ENCODE data around the gene SERINC2. TPM values are rescaled to one million over a fixed set of nuclear protein-coding genes. Genes with fewer than 3 reads are reported as not detected.

SERINC2 gene
- total RNA-seq, 3 donors from 2014 or later (not counting 1 experiment from before 2014, with no cell fraction given) = 0.25 to 1.1 (median 0.40) TPM

DNA sequence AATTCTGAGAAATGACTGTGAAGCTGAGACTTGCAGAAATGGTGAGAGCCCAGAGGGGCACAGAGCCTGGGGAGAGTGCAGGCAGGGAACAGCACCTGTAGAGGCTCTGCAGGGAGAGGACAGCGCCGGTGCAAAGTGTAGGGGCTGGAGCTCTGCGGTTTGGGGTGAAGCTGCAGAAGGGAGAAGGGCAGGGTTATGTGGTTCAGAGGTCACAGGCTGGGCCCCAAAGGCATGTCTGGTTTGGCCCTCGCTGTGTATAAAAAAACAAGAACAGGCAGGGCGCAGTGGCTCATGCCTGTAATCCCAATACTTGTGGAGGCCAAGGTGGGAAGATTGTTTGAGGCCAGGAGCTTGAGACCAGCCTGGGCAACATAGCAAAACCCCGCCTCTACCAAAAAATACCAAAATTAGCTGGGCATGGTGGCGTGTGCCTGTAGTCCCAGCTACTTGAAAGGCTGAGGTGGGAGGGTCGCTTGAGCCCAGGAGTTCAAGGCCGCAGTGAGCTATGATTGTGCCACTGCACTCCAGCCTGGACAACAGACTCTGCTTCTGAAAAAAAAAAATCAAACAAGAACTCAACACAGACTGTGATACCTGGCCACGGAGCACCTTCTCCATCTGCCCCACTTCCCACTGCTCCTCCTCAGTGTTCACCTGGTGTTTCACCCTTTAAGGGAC lies 29.1 kb downstream of the SERINC2 start:
- Histone ChIP-seq H3K4me1 (ENCODE audit: control insufficient read depth, insufficient read depth, low read length) (no peaks in the 10 kb centered on the region), H3K27ac (ENCODE audit: low read length) (no peak overlapping the region), H3K27me3 (ENCODE audit: control insufficient read depth, insufficient read depth, low read length) (no peaks in the 10 kb centered on the region), H3K4me3 (ENCODE audit: low read length) (no peak overlapping the region), H3K9me3 (ENCODE audit: control insufficient read depth, insufficient read depth, low read length) (peaks cover 7% of the 10 kb centered on the region), H3K36me3 (ENCODE audit: control insufficient read depth, insufficient read depth, low read length) (no peaks in the 10 kb centered on the region)
- H3K27ac Mint-ChIP-seq = no peak overlapping the region
- H3K27me3 Mint-ChIP-seq (ENCODE audit: low read depth in 2 of 2) = peaks cover 5 to 7% of the 10 kb centered on the region in 2 donors
- ATAC-seq (no peak), DNase-seq (no peak)
- intact Hi-C loops (cut with micrococcal nuclease) = no loop called here
- no peak overlapping the region for H3K4me3 Mint-ChIP-seq
- H3K4me1 Mint-ChIP-seq = no peaks in the 10 kb centered on the region
- TF ChIP-seq, protein P1, sequence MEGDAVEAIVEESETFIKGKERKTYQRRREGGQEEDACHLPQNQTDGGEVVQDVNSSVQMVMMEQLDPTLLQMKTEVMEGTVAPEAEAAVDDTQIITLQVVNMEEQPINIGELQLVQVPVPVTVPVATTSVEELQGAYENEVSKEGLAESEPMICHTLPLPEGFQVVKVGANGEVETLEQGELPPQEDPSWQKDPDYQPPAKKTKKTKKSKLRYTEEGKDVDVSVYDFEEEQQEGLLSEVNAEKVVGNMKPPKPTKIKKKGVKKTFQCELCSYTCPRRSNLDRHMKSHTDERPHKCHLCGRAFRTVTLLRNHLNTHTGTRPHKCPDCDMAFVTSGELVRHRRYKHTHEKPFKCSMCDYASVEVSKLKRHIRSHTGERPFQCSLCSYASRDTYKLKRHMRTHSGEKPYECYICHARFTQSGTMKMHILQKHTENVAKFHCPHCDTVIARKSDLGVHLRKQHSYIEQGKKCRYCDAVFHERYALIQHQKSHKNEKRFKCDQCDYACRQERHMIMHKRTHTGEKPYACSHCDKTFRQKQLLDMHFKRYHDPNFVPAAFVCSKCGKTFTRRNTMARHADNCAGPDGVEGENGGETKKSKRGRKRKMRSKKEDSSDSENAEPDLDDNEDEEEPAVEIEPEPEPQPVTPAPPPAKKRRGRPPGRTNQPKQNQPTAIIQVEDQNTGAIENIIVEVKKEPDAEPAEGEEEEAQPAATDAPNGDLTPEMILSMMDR (IDR thresholded peaks at IDR 0.05) = no peak
- WGBS (ENCODE audit: insufficient coverage) = 90% methylated on average over 9 of the region's 10 CpGs
- H3K36me3 Mint-ChIP-seq = no peaks in the 10 kb centered on the region
- H3K9me3 Mint-ChIP-seq = no peaks in the 10 kb centered on the region

DNA sequence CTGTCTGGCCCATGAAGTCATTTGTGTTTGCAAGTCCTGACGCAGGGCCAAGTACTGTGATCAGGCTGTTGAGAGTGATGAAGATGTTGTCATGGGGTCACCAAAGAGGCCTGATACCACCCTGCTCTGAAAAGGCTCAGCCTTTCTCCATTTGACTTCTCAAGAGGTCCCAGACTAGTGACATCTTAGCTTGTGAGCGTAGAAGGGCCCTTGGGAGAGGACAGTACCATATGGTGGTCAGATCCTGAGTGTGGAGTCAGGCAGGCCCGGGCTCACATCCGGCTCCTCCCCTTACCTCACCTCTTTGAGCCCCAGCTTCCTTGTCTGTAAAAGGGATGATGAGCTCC lies 29.6 kb downstream of the SERINC2 start:
- 67% methylated on average over 4 of the region's 4 CpGs for WGBS (ENCODE audit: insufficient coverage)
- Histone ChIP-seq H3K27ac (ENCODE audit: low read length) (no peak overlapping the region), H3K27me3 (ENCODE audit: control insufficient read depth, insufficient read depth, low read length) (no peaks in the 10 kb centered on the region), H3K4me1 (ENCODE audit: control insufficient read depth, insufficient read depth, low read length) (no peaks in the 10 kb centered on the region), H3K4me3 (ENCODE audit: low read length) (no peak overlapping the region), H3K36me3 (ENCODE audit: control insufficient read depth, insufficient read depth, low read length) (no peaks in the 10 kb centered on the region), H3K9me3 (ENCODE audit: control insufficient read depth, insufficient read depth, low read length) (peaks cover 7% of the 10 kb centered on the region)
- no peaks in the 10 kb centered on the region for H3K9me3 Mint-ChIP-seq
- TF ChIP-seq, protein P1 (IDR thresholded peaks at IDR 0.05) = no peak
- peaks cover 5 to 7% of the 10 kb centered on the region in 2 donors for H3K27me3 Mint-ChIP-seq (ENCODE audit: low read depth in 2 of 2)
- no peak overlapping the region for H3K4me3 Mint-ChIP-seq
- ATAC-seq (no peak), DNase-seq (no peak)
- intact Hi-C loops (cut with micrococcal nuclease) = no loop called here
- no peak overlapping the region for H3K27ac Mint-ChIP-seq
- H3K4me1 Mint-ChIP-seq = no peaks in the 10 kb centered on the region
- no peaks in the 10 kb centered on the region for H3K36me3 Mint-ChIP-seq

DNA sequence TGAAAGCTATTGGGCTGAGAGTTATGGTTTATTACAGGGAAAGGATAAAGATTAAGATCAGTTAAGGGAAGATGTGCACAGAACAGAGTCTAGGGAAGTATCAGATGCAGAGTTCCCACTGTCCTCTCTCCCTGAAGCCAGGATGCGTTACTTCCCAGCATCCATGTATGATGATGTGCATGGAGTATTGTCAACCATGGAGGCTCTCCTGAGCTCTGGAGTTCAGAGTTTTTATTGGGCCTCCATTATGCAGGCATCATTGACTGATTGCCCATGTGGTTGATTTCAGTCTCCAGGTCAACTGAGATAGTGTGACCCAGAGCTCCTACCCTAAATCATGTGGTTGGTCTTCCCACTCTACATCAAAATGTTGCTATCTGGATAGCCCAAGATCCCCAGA lies 30.7 kb downstream of the SERINC2 start:
- Mint-ChIP-seq H3K4me1 (no peaks in the 10 kb centered on the region), H3K27me3 (ENCODE audit: low read depth in 2 of 2) (peaks cover 5 to 14% of the 10 kb centered on the region in 2 donors), H3K9me3 (no peaks in the 10 kb centered on the region), H3K27ac (no peak overlapping the region), H3K36me3 (no peaks in the 10 kb centered on the region), H3K4me3 (no peak overlapping the region)
- 91% methylated on average over 1 of the region's 1 CpG for WGBS (ENCODE audit: insufficient coverage)
- no peaks in the 10 kb centered on the region for H3K36me3 ChIP-seq (ENCODE audit: control insufficient read depth, insufficient read depth, low read length)
- peaks cover 7% of the 10 kb centered on the region for H3K9me3 ChIP-seq (ENCODE audit: control insufficient read depth, insufficient read depth, low read length)
- ATAC-seq (no peak), DNase-seq (no peak)
- no peaks in the 10 kb centered on the region for H3K4me1 ChIP-seq (ENCODE audit: control insufficient read depth, insufficient read depth, low read length)
- H3K27me3 ChIP-seq (ENCODE audit: control insufficient read depth, insufficient read depth, low read length) = no peaks in the 10 kb centered on the region
- no peak overlapping the region for H3K27ac ChIP-seq (ENCODE audit: low read length)
- TF ChIP-seq, protein P1 (IDR thresholded peaks at IDR 0.05) = no peak
- intact Hi-C loops (cut with micrococcal nuclease) = no loop called here
- H3K4me3 ChIP-seq (ENCODE audit: low read length) = no peak overlapping the region

All from natural killer cell (primary cell).